Measurements from ENCODE around the gene ZNF398. TPM values are rescaled to one million over a fixed set of nuclear protein-coding genes. Genes with fewer than 3 reads are reported as not detected.

ZNF398 gene
- polyA plus RNA-seq, 1 donor from 2014 or later, result 8.6 TPM

DNA sequence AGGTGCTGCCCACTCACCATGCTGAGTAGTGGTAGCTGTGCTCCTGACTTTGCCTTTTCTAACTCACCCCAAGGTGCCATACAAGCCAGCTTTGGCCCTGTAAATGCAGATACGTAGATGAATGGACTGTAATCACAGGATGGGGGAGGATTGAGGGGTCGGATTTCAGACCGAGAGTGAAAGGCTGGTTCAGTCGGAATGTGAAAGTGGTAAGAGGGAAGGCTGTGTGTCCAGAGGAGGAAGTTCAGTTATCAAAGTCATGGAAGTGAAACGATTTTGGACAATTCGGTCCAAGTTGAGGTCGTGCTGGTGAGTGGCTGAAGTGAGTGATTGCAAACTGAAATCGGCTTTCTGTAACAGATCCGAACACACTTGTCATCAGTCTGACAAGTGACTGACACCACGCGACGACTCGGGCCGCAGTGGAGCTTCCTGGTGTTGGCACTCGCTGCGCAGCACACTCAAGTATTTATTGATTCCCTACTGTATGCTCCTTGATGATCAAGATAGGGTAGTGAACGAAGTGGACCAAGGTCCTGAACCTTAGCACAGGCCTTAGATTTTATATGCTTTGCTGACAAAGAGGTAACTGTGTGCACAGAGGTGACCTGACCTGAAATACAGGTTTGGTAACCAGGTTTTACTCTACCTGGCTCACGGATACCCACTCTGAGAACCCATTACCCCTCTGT is 58.6 kb downstream of the ZNF398 start:
- no peaks in the 10 kb centered on the region for H4K20me1 ChIP-seq (ENCODE audit: insufficient read depth)
- H3K9me3 ChIP-seq (ENCODE audit: low read length), result no peaks in the 10 kb centered on the region
- H3K79me2 ChIP-seq (replicated peaks; ENCODE audit: insufficient read depth, low read length), result no peaks in the 10 kb centered on the region
- no peaks in the 10 kb centered on the region for H3K9me2 ChIP-seq (ENCODE audit: insufficient read depth, low read length)
- no peaks in the 10 kb centered on the region for H3F3A ChIP-seq (ENCODE audit: insufficient read depth, low read length, poor library complexity, severe bottlenecking)
- no peak overlapping the region for H3K4me3 ChIP-seq (ENCODE audit: low read length)
- no peak overlapping the region for H2AFZ ChIP-seq (ENCODE audit: low read depth, low read length)
- no peak overlapping the region for H3K9ac ChIP-seq (ENCODE audit: low read length)
- H3K27me3 ChIP-seq (ENCODE audit: insufficient read depth, low read depth, low read length), result no peaks in the 10 kb centered on the region
- no peak overlapping the region for H3K4me2 ChIP-seq (ENCODE audit: low read length)
- TF ChIP-seq RAD21 (conservative IDR thresholded peaks at IDR 0.05) (no peak), EP300 (conservative IDR thresholded peaks at IDR 0.05; ENCODE audit: poor library complexity, severe bottlenecking) (no peak), POLR2AphosphoS5 (IDR thresholded peaks at IDR 0.05) (no peak), EZH2 (IDR thresholded peaks at IDR 0.05; ENCODE audit: borderline replicate concordance, insufficient read depth, low read length, poor library complexity, severe bottlenecking) (no peak), MXI1 (conservative IDR thresholded peaks at IDR 0.05; ENCODE audit: poor library complexity, severe bottlenecking) (no peak), SMC3 (conservative IDR thresholded peaks at IDR 0.05; ENCODE audit: poor library complexity) (no peak), TAF1 (IDR thresholded peaks at IDR 0.05; ENCODE audit: low read depth) (no peak)
- TF ChIP-seq, protein P1, sequence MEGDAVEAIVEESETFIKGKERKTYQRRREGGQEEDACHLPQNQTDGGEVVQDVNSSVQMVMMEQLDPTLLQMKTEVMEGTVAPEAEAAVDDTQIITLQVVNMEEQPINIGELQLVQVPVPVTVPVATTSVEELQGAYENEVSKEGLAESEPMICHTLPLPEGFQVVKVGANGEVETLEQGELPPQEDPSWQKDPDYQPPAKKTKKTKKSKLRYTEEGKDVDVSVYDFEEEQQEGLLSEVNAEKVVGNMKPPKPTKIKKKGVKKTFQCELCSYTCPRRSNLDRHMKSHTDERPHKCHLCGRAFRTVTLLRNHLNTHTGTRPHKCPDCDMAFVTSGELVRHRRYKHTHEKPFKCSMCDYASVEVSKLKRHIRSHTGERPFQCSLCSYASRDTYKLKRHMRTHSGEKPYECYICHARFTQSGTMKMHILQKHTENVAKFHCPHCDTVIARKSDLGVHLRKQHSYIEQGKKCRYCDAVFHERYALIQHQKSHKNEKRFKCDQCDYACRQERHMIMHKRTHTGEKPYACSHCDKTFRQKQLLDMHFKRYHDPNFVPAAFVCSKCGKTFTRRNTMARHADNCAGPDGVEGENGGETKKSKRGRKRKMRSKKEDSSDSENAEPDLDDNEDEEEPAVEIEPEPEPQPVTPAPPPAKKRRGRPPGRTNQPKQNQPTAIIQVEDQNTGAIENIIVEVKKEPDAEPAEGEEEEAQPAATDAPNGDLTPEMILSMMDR (IDR thresholded peaks at IDR 0.05; ENCODE audit: poor library complexity, severe bottlenecking), result no peak
- TF ChIP-seq, protein P2, sequence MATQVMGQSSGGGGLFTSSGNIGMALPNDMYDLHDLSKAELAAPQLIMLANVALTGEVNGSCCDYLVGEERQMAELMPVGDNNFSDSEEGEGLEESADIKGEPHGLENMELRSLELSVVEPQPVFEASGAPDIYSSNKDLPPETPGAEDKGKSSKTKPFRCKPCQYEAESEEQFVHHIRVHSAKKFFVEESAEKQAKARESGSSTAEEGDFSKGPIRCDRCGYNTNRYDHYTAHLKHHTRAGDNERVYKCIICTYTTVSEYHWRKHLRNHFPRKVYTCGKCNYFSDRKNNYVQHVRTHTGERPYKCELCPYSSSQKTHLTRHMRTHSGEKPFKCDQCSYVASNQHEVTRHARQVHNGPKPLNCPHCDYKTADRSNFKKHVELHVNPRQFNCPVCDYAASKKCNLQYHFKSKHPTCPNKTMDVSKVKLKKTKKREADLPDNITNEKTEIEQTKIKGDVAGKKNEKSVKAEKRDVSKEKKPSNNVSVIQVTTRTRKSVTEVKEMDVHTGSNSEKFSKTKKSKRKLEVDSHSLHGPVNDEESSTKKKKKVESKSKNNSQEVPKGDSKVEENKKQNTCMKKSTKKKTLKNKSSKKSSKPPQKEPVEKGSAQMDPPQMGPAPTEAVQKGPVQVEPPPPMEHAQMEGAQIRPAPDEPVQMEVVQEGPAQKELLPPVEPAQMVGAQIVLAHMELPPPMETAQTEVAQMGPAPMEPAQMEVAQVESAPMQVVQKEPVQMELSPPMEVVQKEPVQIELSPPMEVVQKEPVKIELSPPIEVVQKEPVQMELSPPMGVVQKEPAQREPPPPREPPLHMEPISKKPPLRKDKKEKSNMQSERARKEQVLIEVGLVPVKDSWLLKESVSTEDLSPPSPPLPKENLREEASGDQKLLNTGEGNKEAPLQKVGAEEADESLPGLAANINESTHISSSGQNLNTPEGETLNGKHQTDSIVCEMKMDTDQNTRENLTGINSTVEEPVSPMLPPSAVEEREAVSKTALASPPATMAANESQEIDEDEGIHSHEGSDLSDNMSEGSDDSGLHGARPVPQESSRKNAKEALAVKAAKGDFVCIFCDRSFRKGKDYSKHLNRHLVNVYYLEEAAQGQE (IDR thresholded peaks at IDR 0.05; ENCODE audit: borderline replicate concordance), result no peak
- no peak overlapping the region for H3K27ac ChIP-seq (ENCODE audit: low read length)
- peaks cover 7% of the 10 kb centered on the region for H3K36me3 ChIP-seq (ENCODE audit: insufficient read depth, low read length)

DNA sequence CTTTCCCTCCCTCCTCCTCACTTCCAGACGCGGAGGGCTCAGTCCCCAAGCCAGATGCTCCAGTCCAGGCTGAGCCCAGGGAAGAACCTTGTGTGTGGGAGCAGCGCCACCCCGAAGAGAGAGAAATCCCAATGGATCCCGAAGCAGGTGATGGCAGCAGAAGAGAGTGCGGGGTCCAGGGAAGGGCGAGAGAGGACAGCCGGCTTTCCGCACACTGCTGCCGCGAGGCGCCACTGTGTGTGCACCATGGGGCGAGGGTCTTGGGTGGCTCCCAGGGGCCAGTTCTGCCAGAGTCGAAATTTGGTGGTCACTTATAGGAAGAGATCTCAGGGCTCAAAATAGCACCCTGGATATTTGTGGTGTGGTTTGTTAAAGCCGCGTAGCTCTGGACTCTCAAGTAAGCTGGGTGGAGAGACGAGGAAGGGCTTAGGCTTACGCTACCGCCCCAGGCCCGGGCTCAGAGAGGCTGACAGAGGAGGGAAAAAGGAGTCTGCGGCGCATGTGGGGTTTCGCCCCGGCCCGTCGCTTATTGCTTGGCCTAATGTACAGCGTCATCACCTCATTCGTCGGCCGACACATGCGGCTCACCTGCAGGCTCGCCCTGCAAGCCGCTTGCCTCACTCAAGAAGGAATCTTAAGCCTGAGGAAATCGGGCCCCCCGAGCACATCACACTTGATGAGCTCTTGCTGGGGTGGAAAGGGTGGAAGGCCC is 60.2 kb downstream of the ZNF398 start:
- no peaks in the 10 kb centered on the region for H3K9me2 ChIP-seq (ENCODE audit: insufficient read depth, low read length)
- H3K27ac ChIP-seq (ENCODE audit: low read length), result no peak overlapping the region
- H2AFZ ChIP-seq (ENCODE audit: low read depth, low read length), result no peak overlapping the region
- H3K9ac ChIP-seq (ENCODE audit: low read length), result no peak overlapping the region
- H3K27me3 ChIP-seq (ENCODE audit: insufficient read depth, low read depth, low read length), result no peaks in the 10 kb centered on the region
- no peaks in the 10 kb centered on the region for H4K20me1 ChIP-seq (ENCODE audit: insufficient read depth)
- TF ChIP-seq EP300 (conservative IDR thresholded peaks at IDR 0.05; ENCODE audit: poor library complexity, severe bottlenecking) (no peak), MXI1 (conservative IDR thresholded peaks at IDR 0.05; ENCODE audit: poor library complexity, severe bottlenecking) (no peak), SMC3 (conservative IDR thresholded peaks at IDR 0.05; ENCODE audit: poor library complexity) (no peak), TAF1 (IDR thresholded peaks at IDR 0.05; ENCODE audit: low read depth) (no peak), RAD21 (conservative IDR thresholded peaks at IDR 0.05) (no peak), EZH2 (IDR thresholded peaks at IDR 0.05; ENCODE audit: borderline replicate concordance, insufficient read depth, low read length, poor library complexity, severe bottlenecking) (no peak), POLR2AphosphoS5 (IDR thresholded peaks at IDR 0.05) (no peak)
- TF ChIP-seq, protein P2 (IDR thresholded peaks at IDR 0.05; ENCODE audit: borderline replicate concordance), result no peak
- TF ChIP-seq, protein P1 (IDR thresholded peaks at IDR 0.05; ENCODE audit: poor library complexity, severe bottlenecking), result no peak
- peaks cover 12% of the 10 kb centered on the region for H3K36me3 ChIP-seq (ENCODE audit: insufficient read depth, low read length)
- no peaks in the 10 kb centered on the region for H3K9me3 ChIP-seq (ENCODE audit: low read length)
- no peak overlapping the region for H3K4me2 ChIP-seq (ENCODE audit: low read length)
- H3K79me2 ChIP-seq (replicated peaks; ENCODE audit: insufficient read depth, low read length), result no peaks in the 10 kb centered on the region
- no peak overlapping the region for H3K4me3 ChIP-seq (ENCODE audit: low read length)
- no peaks in the 10 kb centered on the region for H3F3A ChIP-seq (ENCODE audit: insufficient read depth, low read length, poor library complexity, severe bottlenecking)
